ENCODE data around the gene CDH8. TPM values are rescaled to one million over a fixed set of nuclear protein-coding genes. Genes with fewer than 3 reads are reported as not detected.
"Not testable (repeated sequence)": the region's sequence is repeated elsewhere in the genome, so short reads cannot be mapped to it uniquely, and the experiment has no call there.

Gene CDH8
- total RNA-seq, 1 donor from 2014 or later, result not detected

DNA sequence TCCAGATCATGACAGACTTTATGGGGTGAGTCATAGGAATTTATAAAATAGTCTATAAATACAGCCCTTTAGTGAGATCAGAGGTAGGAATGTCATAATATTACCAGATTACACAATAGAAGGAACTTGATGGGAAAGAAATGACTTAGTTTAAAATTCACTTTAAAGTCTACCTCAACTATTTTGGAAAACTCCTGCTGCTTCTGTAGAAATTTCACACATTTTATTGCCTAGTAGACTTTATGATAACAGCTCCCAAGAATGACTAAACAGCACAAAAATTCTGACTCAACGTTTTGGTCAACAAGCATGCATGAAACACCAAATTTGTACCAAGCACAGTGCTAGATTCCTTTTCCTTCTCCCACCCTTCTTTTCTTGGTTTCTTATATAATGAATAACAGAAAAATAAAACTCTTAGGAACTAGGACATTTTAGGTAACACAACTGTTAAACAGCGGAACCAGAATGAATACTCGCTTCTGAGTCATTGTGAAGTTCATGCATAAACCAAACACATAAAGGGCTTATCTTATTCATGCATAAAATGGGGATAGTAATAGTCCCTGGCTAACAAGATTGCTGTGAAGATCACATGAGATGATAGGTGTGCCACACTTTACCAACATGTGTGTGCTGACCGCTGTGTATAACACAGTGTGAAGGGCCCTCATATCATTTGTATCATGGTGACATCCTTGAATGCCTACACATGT, 243.9 kb downstream of the CDH8 start:
- intact Hi-C loops (cut with micrococcal nuclease), result no loop called here

DNA sequence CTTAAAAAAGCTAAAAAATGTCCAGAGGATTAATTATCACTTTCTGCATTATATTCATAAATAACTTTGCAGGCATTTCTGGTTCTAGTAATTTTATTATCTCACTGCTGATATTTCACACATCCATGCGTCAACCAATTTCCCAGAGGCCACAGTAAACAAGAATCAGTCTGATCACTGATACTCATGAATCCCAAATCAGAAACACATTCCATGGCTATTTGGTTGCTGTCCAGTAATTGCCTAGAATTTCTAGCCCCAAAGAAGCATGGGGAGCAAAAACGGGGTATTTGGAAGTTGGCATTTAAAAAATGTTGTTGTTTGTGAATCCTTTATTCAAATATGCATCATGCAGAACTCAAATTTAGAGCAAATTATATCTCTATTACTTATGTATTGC, 244.8 kb downstream of the CDH8 start:
- intact Hi-C loops (cut with micrococcal nuclease), result no loop called here

- intact Hi-C loops (cut with micrococcal nuclease), result not testable (repeated sequence)
Measured at GRCh38 chr16:61781855-61782254, 254.4 kb downstream of the CDH8 start.

DNA sequence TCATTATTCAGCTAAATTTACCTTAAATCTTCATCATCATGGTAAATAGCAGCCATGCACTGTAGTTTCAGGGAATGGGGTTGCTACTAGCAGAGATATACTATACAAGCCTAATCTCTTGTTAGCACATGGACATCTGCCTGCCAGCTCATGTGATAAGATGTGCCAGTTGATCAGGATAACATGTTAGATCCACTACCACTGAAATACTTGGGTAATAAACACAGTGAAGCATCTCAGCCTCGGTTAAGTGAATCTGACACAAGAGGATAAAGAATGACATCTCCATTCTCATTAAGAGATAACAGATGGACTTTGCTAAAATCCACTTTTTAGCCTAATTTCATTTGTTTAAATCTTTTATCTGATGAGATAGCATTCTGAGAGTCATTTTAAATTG, 256.1 kb downstream of the CDH8 start:
- intact Hi-C loops (cut with micrococcal nuclease), result no loop called here

DNA sequence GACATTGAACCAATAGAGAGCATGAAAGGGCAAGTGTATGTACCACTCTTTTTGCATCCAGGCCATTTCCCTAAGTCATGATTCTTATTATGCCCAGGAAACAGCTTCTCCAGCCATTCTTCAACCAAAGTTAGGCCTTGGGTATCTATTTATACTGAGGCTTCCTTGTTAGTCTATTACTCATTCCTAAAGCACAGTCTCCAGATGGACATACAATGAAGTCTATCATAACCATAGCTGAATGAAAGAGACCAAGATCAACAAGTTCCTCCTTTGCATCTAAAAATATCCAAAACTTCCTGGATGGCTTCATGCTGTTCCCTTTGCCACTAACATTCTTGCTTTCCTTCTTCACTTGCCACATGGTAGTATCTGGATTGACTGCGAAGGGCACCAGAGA, 265.9 kb downstream of the CDH8 start:
- intact Hi-C loops (cut with micrococcal nuclease), result no loop called here

DNA sequence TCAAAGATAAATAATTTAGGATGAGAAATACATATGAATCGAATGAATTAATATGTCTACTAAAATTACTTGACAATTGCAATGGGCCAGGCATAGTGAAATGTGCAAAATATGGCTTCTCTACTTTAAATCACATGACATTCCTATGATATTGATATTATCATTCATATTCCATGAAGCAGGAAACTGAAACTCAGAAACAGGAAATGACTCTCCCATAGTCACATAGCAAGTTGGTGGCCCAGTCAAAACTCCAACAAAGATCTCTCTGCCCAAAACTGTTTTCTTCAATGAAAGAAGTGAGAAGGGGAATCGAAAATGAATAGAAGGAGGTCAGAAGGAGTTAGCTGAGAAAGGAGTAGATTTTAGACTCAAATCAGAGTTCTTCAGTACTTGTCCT, 272.2 kb downstream of the CDH8 start:
- intact Hi-C loops (cut with micrococcal nuclease), result no loop called here

GRCh38 chr16:61763013-61763412, 273.2 kb downstream of the CDH8 start:
- intact Hi-C loops (cut with micrococcal nuclease), result no loop called here

DNA sequence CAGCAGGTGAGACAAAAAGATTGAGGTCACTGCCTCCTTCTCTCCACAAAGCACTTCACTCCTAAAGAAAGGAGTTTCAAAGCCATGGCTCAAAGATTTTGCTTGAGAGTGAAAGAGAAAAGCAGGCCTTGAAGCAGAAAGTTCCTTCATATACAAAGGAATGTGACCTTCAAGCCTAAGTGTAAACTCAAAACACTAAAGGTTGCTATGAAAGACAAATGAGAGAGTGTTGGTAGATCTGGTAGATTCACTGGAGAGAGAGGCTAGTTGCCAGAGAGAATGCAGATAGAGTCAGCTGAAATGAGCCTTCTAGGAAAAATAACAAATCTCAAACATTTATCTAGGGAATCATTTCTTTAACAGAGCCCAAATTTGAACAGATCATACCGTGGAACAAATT, 305.2 kb downstream of the CDH8 start:
- intact Hi-C loops (cut with micrococcal nuclease), result no loop called here

GRCh38 chr16:61726701-61727100, 309.5 kb downstream of the CDH8 start:
- intact Hi-C loops (cut with micrococcal nuclease), result no loop called here

DNA sequence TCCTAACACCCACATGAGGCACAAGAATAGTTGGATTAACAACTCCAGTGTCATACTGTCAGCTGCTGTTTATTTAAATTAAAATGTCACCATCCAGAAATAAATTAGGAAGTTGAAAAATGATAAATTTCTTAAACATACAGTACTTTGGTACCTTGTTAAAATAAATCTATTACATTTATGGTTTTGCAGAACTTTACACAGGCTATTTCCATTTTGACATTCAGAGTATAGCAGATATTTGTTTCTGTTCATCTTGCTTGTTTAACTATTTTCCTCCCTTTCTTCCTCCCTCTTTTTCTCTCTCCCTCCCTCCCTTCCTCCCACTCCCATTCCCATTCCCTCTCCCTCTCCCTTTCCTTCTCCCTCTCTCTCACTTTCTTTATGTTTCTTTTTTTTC, 310.1 kb downstream of the CDH8 start:
- intact Hi-C loops (cut with micrococcal nuclease), result no loop called here

GRCh38 chr16:61721544-61721943, 314.7 kb downstream of the CDH8 start:
- intact Hi-C loops (cut with micrococcal nuclease), result no loop called here

DNA sequence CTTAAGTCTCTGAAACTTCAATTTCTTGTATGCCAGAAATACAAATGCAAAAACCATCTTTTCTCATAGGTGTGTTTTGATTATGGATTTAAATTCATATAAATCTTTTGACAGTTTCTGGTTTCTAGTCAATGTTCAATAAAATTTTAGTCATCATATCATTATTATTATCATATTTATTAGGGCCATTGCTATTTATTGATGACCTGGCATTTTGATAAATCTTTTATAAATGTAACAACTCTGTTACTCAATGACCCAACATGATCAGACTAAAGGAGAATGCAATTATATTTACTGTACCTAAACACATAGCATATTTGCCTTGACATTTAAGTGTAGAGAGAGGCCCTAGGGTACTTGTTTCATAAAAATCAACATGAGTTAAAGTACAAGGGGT, 320.8 kb downstream of the CDH8 start:
- intact Hi-C loops (cut with micrococcal nuclease), result no loop called here

GRCh38 chr16:61713787-61714186, 322.5 kb downstream of the CDH8 start:
- intact Hi-C loops (cut with micrococcal nuclease), result no loop called here

DNA sequence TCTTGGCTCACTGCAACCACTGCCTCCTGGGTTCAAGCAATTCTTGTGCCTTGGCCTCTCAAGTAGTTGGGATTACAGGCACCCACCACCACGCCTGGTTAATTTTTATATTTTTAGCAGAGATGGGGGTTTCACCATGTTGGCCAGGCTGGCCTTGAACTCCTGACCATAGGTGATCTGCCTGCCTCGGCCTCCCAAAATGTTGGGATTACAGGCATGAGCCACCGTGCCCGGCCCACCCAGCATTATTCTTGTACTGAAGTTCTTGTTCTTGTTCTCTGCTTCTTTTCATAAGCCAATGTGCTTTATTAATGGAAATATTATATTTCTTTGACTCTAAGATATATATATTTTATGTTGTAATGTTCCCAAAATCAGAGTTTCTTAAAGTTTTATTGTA, 336.6 kb downstream of the CDH8 start:
- intact Hi-C loops (cut with micrococcal nuclease), result not testable (repeated sequence)

DNA sequence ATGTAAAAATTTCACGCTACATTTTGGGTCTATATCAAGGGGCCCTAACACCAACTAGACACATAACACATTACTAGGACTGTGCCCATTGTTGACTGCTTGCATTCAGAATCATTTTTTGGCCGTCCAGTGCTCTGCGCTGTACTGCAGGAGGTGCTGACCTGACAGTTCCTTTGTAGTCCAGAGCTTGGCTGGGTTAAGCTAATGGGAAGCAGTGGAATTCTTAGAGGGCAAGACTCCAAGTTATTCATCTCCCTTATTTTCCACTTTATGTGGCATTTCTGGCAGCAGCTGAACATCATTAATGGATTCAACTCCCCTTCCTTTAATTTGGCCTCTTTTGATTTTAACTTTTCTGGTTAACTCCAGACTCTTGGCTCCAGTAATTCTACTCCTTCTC, 351.7 kb downstream of the CDH8 start:
- intact Hi-C loops (cut with micrococcal nuclease), result no loop called here

GRCh38 chr16:61681673-61682072, 354.6 kb downstream of the CDH8 start:
- intact Hi-C loops (cut with micrococcal nuclease), result no loop called here

DNA sequence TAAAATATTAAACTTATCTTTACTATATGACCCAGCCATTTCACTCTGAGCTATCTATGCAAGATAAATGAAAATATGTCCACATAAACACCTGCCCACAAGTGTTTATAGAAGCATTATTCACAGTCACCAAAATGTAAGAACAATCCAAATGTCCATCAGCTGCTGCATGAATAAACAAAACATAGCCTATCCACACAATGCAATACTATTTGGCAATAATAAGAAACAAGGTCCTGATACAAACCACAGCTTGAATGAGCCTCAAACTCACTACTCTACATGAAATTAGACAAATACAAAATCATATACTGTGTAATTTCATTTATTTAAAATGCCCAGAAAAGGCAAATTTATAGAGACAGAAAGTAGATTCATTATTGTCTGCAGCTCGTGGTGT, 355.1 kb downstream of the CDH8 start:
- intact Hi-C loops (cut with micrococcal nuclease), result no loop called here

GRCh38 chr16:61678182-61678581, 358.1 kb downstream of the CDH8 start:
- intact Hi-C loops (cut with micrococcal nuclease), result no loop called here

DNA sequence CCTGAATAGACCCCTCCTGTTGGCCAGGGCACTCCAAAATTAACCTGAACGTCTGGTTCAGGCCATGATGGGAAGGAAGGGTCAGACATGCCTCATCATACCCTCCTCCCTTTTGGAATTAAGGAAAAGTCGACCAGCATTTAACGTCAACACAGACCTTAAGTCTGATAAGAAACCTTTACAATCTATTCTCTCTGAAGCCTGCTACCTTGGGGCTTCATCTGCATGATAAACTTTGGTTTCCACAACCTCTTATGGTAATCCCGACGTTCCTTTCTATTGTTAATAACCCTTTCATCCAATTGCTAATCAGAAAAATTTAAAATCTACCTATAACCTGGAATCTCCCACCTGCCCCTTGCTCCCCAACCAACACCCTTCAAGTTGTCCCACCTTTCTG, 358.5 kb downstream of the CDH8 start:
- intact Hi-C loops (cut with micrococcal nuclease), result no loop called here

DNA sequence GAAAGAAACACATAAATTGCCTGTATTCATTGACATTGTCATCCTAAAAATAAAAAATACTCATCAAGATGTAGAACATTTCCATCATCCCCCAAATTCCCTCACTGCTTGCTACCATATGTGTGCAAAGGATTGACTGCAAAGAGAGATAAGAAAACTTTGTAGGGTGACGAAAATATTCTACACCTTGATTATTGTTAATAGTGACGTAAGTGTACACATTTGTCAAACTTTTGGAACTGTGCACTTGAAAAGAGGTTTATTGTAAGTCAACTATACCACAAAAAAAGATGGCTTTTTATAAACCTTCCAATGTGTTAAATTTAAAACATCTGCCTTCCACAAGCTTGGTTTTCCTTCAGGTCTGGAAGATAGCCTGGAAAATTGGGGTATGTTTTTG, 359.5 kb downstream of the CDH8 start:
- intact Hi-C loops (cut with micrococcal nuclease), result no loop called here

- intact Hi-C loops (cut with micrococcal nuclease), result no loop called here
Measured at GRCh38 chr16:61671161-61671560, 365.1 kb downstream of the CDH8 start.

DNA sequence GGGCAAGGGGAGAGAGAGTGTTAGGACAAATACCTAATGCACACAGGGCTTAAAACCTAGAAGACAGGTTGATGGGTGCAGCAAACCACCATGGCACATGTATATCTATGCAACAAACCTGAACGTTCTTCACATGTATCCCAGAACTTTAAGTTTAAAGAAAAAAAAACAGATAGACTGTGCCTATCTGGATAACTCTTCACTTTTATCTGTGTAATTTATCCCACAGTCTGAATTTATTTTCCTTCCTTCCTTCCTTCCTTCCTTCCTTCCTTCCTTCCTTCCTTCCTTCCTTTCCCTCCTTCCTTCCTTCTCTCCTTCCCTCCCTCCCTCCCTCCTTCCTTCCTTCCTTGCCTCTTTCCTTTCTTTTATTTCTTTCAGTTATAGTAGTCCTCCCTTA, 370.7 kb downstream of the CDH8 start:
- intact Hi-C loops (cut with micrococcal nuclease), result no loop called here

GRCh38 chr16:61659936-61660335, 376.3 kb downstream of the CDH8 start:
- intact Hi-C loops (cut with micrococcal nuclease), result no loop called here

GRCh38 chr16:61654962-61655361, 381.3 kb downstream of the CDH8 start:
- intact Hi-C loops (cut with micrococcal nuclease), result no loop called here

All from T-helper 1 cell treated with Interleukin-12 subunit alpha and Interleukin-12 subunit beta and Interleukin-4 antibody, amounts not matched to agents 30 ng/mL and 1 ng/mL, for 36 hours (primary cell).